UCSD-AML1 (cell line): ENCODE measurements around the gene FAM234B.

Experiments
- DNase-seq: peaks from one replicate; lab custom pipeline; 2025; ENCODE audit not compliant: unreplicated experiment; lab: John Stamatoyannopoulos, UW

The FAM234B gene, protein sequence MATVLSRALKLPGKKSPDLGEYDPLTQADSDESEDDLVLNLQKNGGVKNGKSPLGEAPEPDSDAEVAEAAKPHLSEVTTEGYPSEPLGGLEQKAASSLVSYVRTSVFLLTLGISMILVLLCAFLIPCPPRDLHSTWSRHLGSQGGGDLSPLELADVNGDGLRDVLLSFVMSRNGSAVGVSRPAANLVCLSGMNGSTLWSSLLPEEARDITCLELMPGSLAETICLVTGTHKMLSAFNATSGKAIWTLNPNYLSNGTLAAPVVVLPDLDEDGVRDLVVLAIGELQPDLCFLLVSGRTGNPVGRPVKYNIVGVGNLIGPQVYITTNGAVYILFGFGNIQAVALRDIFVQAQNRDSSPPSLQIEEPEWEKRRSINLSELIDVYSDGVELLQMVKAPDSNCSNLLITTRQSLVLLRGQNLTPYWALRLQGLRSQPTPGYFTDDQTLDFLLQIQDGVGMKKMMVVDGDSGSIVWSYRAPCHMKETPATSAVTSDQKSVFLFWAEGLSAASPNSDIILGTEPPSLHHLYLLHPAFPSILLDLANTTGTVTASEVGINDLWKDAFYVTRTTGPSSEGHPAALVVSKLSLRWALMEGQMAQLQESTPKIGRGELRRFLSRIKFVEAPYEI

DNA sequence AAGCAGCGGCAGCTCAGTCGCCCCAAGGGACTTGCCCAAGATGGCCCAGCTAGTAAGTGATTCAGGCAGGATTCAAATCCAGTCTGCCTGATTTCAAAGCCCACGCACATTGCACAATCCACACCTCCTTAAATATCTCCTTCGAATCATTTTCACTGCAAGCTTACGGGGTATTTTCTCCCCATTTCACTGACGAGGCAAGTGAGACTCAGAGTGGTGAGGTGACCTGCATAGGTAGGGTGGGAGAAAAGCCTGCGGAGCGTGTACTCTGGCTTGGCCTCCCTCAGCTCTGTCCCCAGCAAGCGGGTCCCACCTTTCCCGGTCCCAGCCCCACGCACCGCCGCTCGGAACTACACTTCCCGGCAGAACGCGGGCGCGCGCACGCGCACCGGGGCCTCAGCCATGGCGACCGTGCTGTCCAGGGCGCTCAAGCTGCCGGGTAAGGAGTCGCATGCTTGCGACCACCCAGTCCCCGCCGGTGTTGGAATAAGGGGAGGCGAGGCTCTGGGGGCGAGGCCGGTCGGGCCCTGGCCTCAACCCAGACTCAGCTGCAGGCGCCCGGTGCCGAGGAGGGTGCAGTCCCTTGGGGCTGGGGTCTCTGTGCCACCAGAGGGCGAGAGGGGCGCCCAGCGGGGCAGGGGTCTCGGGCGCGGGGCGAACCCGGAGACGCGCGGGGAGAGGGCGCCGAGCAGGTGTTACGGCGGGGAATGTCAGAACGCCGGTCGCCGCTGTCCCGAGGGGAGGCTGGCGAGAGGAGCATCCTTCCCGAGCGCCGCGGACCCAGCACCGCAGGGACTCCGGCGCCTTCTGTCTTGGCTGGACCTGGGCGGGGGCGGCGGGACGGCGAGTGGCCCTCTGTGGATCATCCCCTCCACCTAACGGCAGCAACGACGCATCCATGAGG is at the start of gene FAM234B:
TSS of gene FAM234B (plus strand) at position 380 of the 904 bp plus-strand sequence. CDS start at position 403, 23 bp downstream.
- peak; percentile 76 for DNase-seq

DNA sequence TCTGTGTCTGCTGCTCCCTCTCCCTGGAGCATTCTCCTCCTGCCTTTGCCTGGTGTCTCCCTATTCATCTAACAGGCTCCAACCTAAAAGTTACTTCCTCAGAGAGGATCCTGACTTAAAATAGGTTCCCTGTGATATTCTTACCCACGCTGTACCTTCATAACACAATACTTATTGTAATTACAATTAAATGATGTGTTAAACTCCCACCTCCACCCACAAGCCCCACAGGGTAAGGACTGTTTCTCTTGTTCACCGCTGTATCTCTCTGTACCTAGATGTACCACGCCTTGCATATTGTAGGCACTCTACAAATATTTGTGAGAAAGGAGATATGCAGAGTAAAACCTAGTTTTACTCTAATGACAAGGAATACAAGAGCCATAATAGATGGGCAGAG is 49.1 kb upstream of the FAM234B start:
- no peak for DNase-seq

DNA sequence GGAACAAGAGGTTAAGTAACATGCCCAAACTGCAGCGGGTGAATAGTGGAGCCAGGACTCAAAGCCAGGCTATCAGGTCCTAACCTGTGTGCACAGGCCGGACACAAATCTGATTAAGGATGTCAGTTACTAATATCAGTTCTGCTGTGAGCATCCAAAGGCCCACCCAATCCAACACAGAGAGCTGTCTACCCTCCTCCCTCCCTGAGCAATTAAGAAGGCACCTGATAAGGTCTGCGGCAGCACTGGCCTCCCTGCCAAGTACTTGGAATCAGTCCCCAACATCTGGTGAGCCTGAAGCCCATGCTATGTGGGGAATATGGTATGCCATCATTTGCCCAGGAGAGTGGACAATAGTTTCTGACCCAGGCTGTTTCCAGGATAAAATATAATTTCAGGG is 48.0 kb upstream of the FAM234B start:
- no peak for DNase-seq

DNA sequence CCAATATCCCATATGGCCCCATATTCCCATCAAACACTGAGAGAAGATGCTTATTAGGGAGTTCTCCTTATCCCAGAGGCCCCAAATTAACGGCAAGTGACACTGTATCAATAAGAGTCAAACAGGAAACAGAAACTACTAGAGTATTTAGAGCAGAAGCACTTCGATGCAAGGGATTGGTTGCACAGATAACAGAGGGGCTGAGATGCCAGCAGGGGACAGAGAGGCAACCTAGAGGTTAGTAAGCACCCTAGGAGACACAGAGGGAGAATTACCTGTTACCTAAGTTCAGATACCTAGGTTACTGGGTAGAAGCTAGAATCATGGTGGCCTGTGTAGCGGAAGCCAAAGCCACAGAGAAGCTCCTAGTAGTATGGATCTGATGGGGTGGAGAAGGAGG is 47.0 kb upstream of the FAM234B start:
- DNase-seq, result no peak

DNA sequence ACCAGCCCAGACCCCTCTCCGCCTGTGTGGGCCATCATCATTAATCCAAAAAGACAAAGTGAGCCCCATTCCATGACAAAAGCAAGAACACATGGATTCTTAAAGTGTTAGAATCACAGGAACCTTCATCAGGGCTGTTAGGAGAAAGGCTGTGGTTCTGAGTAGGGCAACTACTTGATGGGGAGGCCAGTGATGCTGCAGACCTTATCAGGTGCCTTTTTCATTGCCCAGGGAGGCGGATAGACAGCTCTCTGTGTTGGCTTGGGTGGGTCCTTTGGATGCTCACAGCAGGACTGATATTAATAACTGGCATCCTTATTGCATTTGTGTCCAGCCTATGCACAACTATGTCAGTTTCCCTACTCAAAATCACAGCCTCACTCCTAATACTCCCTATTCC is 46.4 kb upstream of the FAM234B start:
- DNase-seq, result no peak

DNA sequence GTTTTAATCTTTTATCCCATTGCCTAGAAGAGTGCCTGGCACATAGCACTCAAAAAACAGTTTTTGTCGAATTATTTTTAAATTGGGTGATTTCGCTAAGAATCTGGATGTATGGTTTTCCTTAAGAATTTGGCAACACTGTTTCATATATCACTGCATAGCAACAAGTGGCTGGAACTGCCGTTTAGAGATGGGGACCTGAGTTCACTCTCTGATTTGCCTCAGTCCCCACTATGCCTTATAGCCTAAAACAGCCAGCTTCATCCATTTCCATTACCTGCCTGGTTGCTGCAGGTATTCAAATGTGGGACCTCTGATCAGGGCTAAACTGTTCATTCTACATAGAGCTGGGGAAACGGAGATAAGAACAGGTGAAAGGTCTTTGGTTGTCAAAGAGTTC is 45.9 kb upstream of the FAM234B start:
- DNase-seq, result no peak

DNA sequence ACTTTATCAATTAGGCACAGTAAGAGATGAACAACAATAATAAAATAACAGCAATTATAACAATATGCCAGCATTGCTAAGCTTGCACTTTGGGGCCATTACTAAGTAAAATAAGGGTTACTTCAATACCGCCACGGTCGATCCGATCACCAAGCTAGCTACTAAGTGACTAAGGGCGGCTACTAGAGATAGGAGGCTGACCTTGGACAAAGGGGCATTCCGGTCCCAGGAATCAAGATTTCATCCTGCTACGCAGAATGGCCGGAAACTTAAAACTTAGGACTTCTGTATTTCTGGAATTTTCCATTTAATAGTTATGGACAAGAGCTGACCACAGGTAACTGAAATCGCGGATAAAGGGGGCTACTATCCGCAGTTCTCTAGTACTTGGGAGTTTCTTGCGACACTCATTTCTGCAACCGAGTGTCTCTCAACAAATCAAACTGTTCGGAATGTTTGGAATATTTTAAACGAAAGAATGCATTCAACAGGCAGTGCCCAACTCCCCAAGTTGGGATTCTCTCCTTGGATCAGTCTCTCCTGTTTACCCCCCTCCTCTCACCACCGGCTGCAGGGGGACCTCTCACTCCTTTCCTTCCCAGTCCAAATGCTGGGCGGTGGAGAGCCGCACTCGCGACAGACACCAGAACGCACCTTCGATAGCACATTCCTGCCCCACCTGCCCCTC is 44.8 kb upstream of the FAM234B start:
- DNase-seq, result no peak

DNA sequence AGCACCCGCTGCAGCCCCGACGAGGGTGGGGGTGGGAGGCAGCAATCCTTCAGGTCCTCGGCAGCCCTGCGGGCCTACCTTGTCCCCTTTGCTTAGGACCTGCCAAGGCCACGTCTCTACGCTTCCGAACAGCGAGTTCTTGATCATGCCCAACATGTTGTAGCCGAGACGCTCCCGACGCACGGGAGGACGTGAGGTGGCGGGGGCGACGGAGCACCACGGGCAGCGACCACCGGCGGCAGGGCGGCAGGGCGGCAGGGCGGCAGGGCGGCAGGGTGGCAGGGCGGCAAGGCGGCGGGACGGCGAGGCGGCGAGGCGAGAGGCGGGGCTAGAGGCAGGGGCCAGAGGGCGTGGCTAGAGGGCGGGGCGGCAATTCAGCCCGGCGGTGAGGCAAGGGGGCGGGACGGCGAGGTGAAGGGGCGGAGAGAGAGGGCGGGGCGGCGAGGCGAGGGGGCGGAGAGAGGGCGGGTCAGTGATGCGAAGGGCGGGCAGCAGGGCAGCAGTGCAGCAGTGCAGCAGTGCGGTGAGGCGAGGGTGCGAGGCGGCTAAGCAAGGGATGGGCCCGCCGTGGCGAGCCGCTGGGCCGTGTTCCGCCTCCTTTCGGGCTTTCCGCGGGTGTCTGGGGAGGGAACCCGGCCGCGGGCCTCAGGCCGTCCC is 44.1 kb upstream of the FAM234B start, which contains the start of gene HEBP1:
TSS of gene HEBP1 (minus strand) at position 307 of the 657 bp plus-strand sequence. CDS start at position 156, 151 bp downstream.
- DNase-seq, result peak; percentile 94

DNA sequence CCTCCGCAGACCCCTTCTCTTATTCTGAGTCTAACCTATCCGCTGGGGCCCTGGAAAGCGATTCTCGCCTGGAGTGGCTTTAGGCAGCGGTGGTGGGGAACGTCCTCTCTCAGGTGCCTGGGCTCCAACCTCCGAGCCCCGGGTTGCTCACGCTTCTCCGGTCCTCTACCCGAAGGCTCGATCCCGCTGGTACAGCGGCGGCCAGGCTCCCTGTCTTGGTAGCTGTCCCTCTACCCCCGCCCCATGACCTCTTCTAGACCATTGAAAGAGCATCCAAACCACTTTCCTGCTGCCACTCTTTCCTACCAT is 43.6 kb upstream of the FAM234B start:
- no peak for DNase-seq

DNA sequence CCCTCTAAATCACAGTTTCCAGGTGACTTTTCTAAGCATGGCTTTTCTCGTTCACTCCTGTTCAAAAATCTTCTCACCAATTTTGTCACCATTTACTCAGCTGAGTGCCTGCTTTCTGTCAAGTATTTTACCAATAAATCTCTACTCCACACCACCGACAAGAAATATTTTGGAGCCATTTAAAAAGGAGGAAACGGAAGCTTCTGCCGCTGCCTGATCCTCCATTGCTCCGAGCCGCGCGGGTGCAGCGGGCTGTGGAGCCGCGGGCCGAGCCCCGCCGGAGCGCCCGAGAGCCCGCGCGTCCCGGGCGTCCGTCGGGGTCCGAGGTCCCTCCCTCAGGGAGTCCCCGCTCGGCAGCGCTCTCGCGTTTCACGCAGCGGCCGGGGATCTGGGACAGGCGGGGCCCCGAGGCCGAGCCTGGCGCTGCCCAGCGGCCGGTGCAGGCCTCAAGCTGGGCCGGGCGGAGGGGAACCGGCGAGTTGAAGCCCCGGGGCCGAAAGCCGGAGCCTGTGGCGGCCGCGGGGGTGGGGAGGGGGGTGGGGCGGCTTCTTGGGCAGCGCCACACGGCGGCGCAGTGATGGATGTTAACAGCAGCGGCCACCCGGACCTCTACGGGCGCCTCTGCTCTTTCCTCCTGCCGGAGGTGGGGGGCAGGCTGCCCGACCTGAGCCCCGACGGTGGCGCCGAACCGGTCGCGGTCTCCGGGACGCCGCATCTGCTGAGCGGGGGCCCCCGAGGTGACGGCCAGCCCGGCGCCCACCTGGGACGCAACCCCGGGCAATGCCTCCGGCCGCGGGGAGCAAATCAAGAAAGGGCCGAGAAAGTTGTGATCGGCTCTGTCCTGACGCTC is 43.0 kb upstream of the FAM234B start:
- peak; percentile 67 for DNase-seq

DNA sequence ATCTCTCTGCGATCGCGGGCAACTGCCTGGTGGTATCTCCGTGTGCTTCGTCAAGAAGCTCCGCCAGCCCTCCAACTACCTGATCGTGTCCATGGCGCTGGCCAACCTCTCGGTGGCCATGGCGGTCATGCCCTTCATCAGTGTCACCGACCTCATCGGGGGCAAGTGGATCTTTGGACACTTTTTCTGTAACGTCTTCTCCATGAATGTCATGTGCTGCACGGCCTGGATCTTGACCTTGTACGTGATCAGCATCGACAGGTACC is 42.5 kb upstream of the FAM234B start:
- no peak for DNase-seq

DNA sequence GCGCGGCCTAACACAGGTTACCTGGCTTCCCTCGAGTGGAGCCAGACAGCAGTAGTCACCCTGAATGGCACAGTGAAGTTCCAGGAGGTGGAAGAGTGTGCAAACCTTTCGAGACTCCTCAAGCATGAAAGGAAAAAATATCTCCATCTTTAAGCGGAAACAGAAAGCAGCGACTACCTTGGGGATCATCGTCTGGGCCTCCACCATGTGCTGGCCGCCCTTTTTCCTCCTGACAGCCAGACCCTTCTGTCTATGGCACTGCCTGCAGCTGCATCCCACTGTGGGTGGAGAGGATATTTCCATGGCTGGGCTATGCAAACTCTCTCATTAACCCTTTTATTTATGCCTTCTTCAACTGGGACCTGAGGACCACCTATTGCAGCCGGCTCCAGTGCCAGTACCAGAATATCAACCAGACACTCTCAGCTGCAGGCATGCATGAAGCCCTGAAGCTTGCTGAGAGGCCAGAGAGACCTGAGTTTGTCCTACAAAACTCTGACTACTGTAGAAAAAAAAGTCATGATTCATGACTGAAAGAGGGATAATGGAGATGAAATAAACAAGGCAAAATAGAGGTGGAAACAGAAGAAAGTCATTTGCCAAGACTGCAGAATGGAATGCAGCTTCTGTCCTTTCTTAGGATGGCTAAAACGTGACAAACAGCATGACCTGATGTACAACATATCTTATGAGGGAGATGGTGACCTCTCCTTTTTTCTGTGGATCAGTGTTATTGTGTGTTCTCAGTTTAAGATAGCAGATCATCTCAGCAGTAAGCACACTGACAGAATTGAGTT is 41.7 kb upstream of the FAM234B start:
- DNase-seq, result no peak

DNA sequence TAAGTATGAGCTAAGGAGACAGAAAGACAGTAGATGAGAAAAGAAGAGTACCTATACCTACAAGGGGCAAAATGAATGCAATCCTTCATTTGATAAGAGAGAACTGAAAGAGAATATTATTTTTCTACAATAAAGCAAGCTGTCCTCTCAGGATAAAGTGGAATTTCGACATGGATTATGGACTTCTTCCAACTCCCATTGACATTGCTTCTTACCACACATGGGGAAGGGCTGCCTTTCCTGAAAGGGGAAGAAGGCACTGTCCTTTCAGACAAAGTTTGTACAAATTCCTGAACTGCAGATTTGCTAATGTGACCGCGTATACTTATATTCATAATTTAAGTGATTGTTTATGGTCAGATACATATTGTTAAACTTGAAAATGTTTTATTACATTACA is 39.8 kb upstream of the FAM234B start:
- DNase-seq, result no peak

DNA sequence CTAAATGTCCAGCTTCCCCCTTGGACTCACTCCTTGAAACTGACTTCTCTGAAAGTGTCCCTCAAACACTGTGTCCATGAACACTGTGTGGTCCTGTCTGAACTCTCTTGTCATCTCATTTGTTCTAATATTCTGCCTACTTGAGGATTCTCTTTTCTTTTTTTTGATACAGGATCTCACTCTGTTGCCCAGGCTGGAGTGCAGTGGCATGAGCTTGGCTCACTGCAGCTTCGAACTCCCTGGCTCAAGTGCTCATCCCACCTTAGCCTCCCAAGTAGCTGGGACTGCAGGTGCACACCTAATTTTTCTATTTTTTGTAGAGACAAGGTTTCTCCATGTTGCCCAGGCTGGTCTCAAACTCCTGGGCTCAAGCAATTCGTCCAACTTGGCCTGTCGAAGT is 39.2 kb upstream of the FAM234B start:
- DNase-seq, result no peak

DNA sequence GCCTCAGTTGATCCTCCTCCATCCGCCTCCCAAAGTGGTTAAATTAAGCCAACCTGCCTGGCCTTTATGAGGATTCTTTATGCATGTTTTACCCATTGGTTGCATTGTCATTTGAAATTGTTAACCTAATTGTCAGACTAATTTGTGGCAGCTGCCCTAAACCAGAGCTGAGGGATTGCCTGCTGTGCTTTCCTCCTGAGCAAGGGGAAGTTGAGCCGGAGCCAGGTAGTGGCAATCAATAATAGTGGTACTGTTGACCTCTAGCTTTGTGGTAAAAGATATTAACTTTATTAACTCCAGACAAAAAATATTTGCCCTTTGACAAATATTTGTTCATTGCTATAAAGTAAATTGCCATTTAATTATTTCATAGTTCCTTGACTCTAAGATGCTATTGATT is 38.5 kb upstream of the FAM234B start:
- DNase-seq, result no peak

DNA sequence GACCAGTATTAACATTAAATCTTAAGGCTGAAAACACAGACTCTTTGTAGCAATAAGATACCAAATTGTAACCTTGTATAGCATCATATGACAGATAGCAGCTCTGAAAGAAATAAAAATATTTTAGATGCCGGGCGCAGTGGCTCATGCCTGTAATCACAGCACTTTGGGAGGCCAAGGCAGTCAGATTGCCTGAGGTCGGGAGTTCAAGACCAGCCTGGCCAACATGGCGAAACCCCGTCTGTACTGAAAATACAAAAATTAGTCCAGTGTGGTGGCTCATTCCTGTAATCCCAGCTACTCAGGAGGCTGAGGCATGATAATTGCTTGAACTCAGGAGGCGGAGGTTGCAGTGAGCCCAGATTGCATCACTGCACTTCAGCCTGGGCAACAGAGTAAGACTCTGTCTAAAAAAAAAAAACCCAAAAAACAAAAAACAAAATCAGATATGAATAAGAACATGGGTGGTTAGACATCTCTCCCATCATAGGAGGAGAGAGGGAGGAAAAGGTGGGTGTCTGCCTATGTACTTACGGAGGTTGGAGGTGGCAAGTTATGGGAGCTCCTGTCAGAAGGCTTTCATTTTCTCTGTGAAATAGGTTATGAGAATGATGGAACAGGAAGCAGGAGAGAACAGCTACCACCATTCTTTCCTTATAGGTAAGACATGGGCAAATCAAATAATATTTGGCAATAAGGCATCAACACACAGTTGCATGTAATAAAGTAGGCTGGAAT is 36.5 kb upstream of the FAM234B start:
- DNase-seq, result no peak

DNA sequence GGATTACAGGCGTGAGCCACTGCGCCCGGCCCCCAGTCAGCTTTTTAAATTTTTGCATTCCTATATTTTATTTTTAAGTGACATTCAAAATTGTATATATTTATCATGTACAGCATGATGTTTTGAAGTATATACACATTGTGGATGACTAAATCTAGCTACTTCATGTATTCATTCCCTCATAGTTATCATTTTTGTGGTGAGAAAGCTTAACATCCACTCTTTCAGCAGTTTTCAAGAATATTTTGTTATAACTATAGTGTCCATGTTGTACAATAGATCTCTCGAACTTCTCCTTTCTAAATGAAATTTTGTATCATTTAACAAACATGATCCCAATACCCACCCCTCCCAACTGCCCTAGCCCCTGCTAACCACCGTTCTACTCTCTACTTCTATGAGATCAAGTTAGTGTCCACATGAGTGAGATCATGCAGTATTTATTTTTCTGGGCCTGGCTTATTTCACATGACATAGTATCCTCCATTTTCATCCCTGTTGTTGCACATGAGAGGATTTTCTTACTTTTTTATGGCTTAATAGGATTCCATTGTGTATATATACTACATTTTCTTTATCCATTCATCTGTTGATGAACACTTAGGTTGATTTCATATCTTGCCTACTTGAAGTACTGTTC is 35.3 kb upstream of the FAM234B start:
- DNase-seq, result no peak

DNA sequence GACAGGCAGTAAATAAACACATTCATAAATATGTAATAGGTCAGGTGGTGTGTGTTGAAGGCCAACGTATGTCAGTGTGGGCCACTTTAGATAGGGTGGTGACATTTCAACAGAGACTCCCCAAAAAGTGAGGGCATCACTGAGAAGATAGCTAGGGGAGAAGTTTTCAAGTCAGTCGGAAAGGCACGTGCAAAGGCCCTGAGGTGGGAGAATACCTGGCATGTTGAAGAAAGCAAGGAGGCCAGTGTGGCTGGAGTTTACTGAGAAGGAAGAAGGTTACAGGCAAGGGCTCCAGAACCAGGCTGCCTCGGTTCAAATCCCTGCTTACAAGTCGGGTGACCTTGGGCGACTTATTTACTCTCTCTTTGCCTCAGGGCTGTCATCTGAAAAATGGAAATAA is 33.1 kb upstream of the FAM234B start:
- no peak for DNase-seq
